ENCODE data around the gene THSD7B.

Gene THSD7B

GRCh38 chr2:137115795-137116089 lies 350.4 kb downstream of the THSD7B start:
- H3K79me2 ChIP-seq (ENCODE audit: insufficient read depth, low read length) = no peaks in the 10 kb centered on the region
- no peaks in the 10 kb centered on the region for H4K20me1 ChIP-seq (ENCODE audit: insufficient read depth, low read length)
- H3K4me1 ChIP-seq (ENCODE audit: insufficient read depth, low read length, severe bottlenecking) = no peaks in the 10 kb centered on the region
- H3K4me2 ChIP-seq (ENCODE audit: low read length) = no peak overlapping the region
- no peak for TF ChIP-seq EZH2 (IDR thresholded peaks at IDR 0.05; ENCODE audit: borderline replicate concordance, low read length)
- no peak for TF ChIP-seq CTCF (IDR thresholded peaks at IDR 0.05; ENCODE audit: low read length)
- no peaks in the 10 kb centered on the region for H3F3A ChIP-seq (ENCODE audit: insufficient read depth, low read length)
- H3K9me3 ChIP-seq (ENCODE audit: low read length) = no peaks in the 10 kb centered on the region
- no peak overlapping the region for H3K4me3 ChIP-seq (ENCODE audit: low read depth, low read length, poor library complexity, severe bottlenecking)
- H3K27ac ChIP-seq (ENCODE audit: low read depth, low read length, poor library complexity, severe bottlenecking) = no peak overlapping the region
- no peaks in the 10 kb centered on the region for H3K9me2 ChIP-seq (ENCODE audit: low read depth, low read length)
- no peak overlapping the region for H2AFZ ChIP-seq (ENCODE audit: low read length)
- H3K9ac ChIP-seq (ENCODE audit: low read length) = no peak overlapping the region
- H3K36me3 ChIP-seq (ENCODE audit: insufficient read depth, low read length) = no peaks in the 10 kb centered on the region
- H3K27me3 ChIP-seq (ENCODE audit: insufficient read depth, low read length) = 0 out of 2 replicates have a peak, but pooled peaks cover 6% of the 10 kb centered on the region

- H3K27ac ChIP-seq (ENCODE audit: low read depth, low read length, poor library complexity, severe bottlenecking) = no peak overlapping the region
- no peaks in the 10 kb centered on the region for H3K36me3 ChIP-seq (ENCODE audit: insufficient read depth, low read length)
- H3F3A ChIP-seq (ENCODE audit: insufficient read depth, low read length) = no peaks in the 10 kb centered on the region
- H3K4me1 ChIP-seq (ENCODE audit: insufficient read depth, low read length, severe bottlenecking) = no peaks in the 10 kb centered on the region
- H3K27me3 ChIP-seq (ENCODE audit: insufficient read depth, low read length) = 0 out of 2 replicates have a peak, but pooled peaks cover 6% of the 10 kb centered on the region
- H2AFZ ChIP-seq (ENCODE audit: low read length) = no peak overlapping the region
- H3K79me2 ChIP-seq (ENCODE audit: insufficient read depth, low read length) = no peaks in the 10 kb centered on the region
- no peaks in the 10 kb centered on the region for H3K9me2 ChIP-seq (ENCODE audit: low read depth, low read length)
- TF ChIP-seq EZH2 (IDR thresholded peaks at IDR 0.05; ENCODE audit: borderline replicate concordance, low read length) (no peak), CTCF (IDR thresholded peaks at IDR 0.05; ENCODE audit: low read length) (no peak)
- no peak overlapping the region for H3K4me3 ChIP-seq (ENCODE audit: low read depth, low read length, poor library complexity, severe bottlenecking)
- H3K9ac ChIP-seq (ENCODE audit: low read length) = no peak overlapping the region
- H4K20me1 ChIP-seq (ENCODE audit: insufficient read depth, low read length) = no peaks in the 10 kb centered on the region
- H3K9me3 ChIP-seq (ENCODE audit: low read length) = no peaks in the 10 kb centered on the region
- H3K4me2 ChIP-seq (ENCODE audit: low read length) = no peak overlapping the region
These were observed 352.0 kb downstream of the THSD7B start for GRCh38 chr2:137117385-137117784.

- H4K20me1 ChIP-seq (ENCODE audit: insufficient read depth, low read length) = no peaks in the 10 kb centered on the region
- no peaks in the 10 kb centered on the region for H3K4me1 ChIP-seq (ENCODE audit: insufficient read depth, low read length, severe bottlenecking)
- H3K27ac ChIP-seq (ENCODE audit: low read depth, low read length, poor library complexity, severe bottlenecking) = no peak overlapping the region
- no peak overlapping the region for H3K4me3 ChIP-seq (ENCODE audit: low read depth, low read length, poor library complexity, severe bottlenecking)
- H3K36me3 ChIP-seq (ENCODE audit: insufficient read depth, low read length) = no peaks in the 10 kb centered on the region
- no peaks in the 10 kb centered on the region for H3K9me2 ChIP-seq (ENCODE audit: low read depth, low read length)
- no peaks in the 10 kb centered on the region for H3F3A ChIP-seq (ENCODE audit: insufficient read depth, low read length)
- no peak for TF ChIP-seq CTCF (IDR thresholded peaks at IDR 0.05; ENCODE audit: low read length)
- no peak for TF ChIP-seq EZH2 (IDR thresholded peaks at IDR 0.05; ENCODE audit: borderline replicate concordance, low read length)
- H3K27me3 ChIP-seq (ENCODE audit: insufficient read depth, low read length) = no peaks in the 10 kb centered on the region
- H3K9me3 ChIP-seq (ENCODE audit: low read length) = no peaks in the 10 kb centered on the region
- no peak overlapping the region for H2AFZ ChIP-seq (ENCODE audit: low read length)
- no peak overlapping the region for H3K9ac ChIP-seq (ENCODE audit: low read length)
- no peak overlapping the region for H3K4me2 ChIP-seq (ENCODE audit: low read length)
- no peaks in the 10 kb centered on the region for H3K79me2 ChIP-seq (ENCODE audit: insufficient read depth, low read length)
These were observed 352.8 kb downstream of the THSD7B start for GRCh38 chr2:137118140-137118539.
